ENCODE results near the gene KIFC1.
"Not testable (repeated sequence)": the region's sequence is repeated elsewhere in the genome, so short reads cannot be mapped to it uniquely, and the experiment has no call there.

DNA sequence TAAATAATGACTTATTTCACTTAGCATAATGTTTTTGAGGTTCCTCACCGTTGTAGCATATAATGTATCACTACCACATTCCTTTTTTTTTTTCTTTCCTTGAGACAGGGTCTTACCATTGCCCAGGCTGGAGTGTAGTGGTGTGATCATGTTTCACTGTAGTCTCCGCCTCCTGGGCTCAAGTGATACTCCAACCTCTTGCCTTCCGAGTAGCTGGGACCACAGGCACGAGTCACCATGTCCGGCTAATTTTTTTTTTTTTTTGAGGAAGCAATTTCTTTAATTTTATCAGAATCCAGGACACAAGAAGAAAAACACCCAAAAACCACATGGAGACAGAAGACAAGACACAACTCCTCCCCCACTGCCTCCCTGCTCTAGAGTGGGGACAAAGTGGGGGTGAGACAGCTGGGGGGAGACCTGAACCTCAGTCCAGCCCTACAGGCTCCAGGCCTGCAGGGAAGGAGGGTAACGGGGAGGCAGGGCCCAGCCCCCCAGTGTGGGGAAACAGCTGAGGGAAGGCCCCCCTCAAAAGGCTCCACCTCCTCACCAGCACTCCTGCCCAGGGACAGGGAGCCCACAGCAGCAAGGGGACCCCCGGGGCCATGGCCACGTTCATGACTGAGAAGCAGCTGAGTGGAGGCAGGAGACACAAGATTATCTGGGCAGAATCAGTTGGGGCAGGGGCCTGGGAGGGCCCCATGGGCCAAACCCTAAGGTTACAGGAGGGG is 27.0 kb upstream of the KIFC1 start:
- TF ChIP-seq, protein P1, sequence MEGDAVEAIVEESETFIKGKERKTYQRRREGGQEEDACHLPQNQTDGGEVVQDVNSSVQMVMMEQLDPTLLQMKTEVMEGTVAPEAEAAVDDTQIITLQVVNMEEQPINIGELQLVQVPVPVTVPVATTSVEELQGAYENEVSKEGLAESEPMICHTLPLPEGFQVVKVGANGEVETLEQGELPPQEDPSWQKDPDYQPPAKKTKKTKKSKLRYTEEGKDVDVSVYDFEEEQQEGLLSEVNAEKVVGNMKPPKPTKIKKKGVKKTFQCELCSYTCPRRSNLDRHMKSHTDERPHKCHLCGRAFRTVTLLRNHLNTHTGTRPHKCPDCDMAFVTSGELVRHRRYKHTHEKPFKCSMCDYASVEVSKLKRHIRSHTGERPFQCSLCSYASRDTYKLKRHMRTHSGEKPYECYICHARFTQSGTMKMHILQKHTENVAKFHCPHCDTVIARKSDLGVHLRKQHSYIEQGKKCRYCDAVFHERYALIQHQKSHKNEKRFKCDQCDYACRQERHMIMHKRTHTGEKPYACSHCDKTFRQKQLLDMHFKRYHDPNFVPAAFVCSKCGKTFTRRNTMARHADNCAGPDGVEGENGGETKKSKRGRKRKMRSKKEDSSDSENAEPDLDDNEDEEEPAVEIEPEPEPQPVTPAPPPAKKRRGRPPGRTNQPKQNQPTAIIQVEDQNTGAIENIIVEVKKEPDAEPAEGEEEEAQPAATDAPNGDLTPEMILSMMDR (IDR thresholded peaks at IDR 0.05; ENCODE audit: low read length), result not testable (repeated sequence)
- TF ChIP-seq EZH2 (optimal IDR thresholded peaks at IDR 0.05; ENCODE audit: low read depth, low read length); EZH2phosphoT487 (IDR thresholded peaks at IDR 0.05; ENCODE audit: low read length): not testable (repeated sequence)

All from MM.1S (cell line).